Coronary artery (tissue), 2 donors: Measurements from ENCODE around the gene PSIP1.
"Not testable (repeated sequence)": the region's sequence is repeated elsewhere in the genome, so short reads cannot be mapped to it uniquely, and the experiment has no call there.

Source experiments
- DNase-seq: peaks from one replicate; pipeline ENCODE4 v3.0.0-alpha.2; 2017; ENCODE audit warnings: low spot score
- H3K27ac ChIP-seq, 2 donors: fragments of 200-600 bp; sonication (generic); one replicate each; pipeline ENCODE4 v1.5.1; 2016 to 2019
- H3K4me3 ChIP-seq: fragments of 200-600 bp; sonication (generic); 2 replicates; pipeline ENCODE4 v1.5.1; 2016; ENCODE audit warnings: mild to moderate bottlenecking, moderate library complexity
- CTCF ChIP-seq: fragments of 200-600 bp; sonication (generic); IDR thresholded peaks from one replicate; pipeline ENCODE4 v1.5.1; 2019; ENCODE audit warnings: antibody characterized with exemption

Gene PSIP1

GRCh38 chr9:15468145-15468544 lies 42.6 kb downstream of the PSIP1 start:
- no peak for DNase-seq
- H3K4me3 ChIP-seq, result no peak overlapping the region
- TF ChIP-seq CTCF, result no peak
- no peak overlapping the region for H3K27ac ChIP-seq

- DNase-seq, result no peak
- H3K27ac ChIP-seq, result no peak overlapping the region
- no peak for TF ChIP-seq CTCF
- H3K4me3 ChIP-seq, result no peak overlapping the region
Measured at GRCh38 chr9:15461601-15462000, 49.2 kb downstream of the PSIP1 start.

GRCh38 chr9:15461056-15461455 lies 49.7 kb downstream of the PSIP1 start:
- TF ChIP-seq CTCF, result no peak
- Histone ChIP-seq H3K4me3 (no peak overlapping the region), H3K27ac (no peak overlapping the region)
- DNase-seq, result no peak

GRCh38 chr9:15453956-15454355 lies 56.8 kb downstream of the PSIP1 start:
- Histone ChIP-seq H3K4me3 (no peak overlapping the region), H3K27ac (no peak overlapping the region)
- no peak for DNase-seq
- TF ChIP-seq CTCF, result no peak

- H3K27ac ChIP-seq, result no peak overlapping the region
- H3K4me3 ChIP-seq, result no peak overlapping the region
- no peak for TF ChIP-seq CTCF
- no peak for DNase-seq
Measured at GRCh38 chr9:15444141-15444540, 66.6 kb downstream of the PSIP1 start.

- not testable (repeated sequence) for DNase-seq, H3K27ac ChIP-seq, H3K4me3 ChIP-seq
Measured at GRCh38 chr9:15442264-15442663, 68.5 kb downstream of the PSIP1 start.

- not testable (repeated sequence) for DNase-seq, H3K4me3 ChIP-seq, H3K27ac ChIP-seq
Measured at GRCh38 chr9:15441841-15442240, 68.9 kb downstream of the PSIP1 start.

GRCh38 chr9:15438891-15439290 lies 71.9 kb downstream of the PSIP1 start:
- H3K4me3 ChIP-seq, result no peak overlapping the region
- H3K27ac ChIP-seq, result no peak overlapping the region
- DNase-seq, result no peak
- no peak for TF ChIP-seq CTCF
